Measurements from ENCODE around the gene WDR27. TPM values are rescaled to one million over a fixed set of nuclear protein-coding genes. Genes with fewer than 3 reads are reported as not detected.
"Not testable (repeated sequence)": the region's sequence is repeated elsewhere in the genome, so short reads cannot be mapped to it uniquely, and the experiment has no call there.

Gene WDR27
- total and polyA plus RNA-seq, 12 donors, result 6.0 to 66.7 (median 27.7) TPM

GRCh38 chr6:169445661-169446581 is 255.9 kb downstream of the WDR27 start:
- no peaks in the 10 kb centered on the region for H3K27me3 ChIP-seq
- H3K4me1 ChIP-seq (replicated peaks in 1 of 2), result no peaks in the 10 kb centered on the region
- intact Hi-C loops (cut with DNase I), result no loop called here
- no peak overlapping the region for H3K27ac ChIP-seq
- 91 to 95% (median 95%) methylated on average over 20 to 27 of the region's 27 CpGs for WGBS, 4 donors
- TF ChIP-seq CTCF (IDR thresholded peaks at IDR 0.05) (no peak), POLR2A (IDR thresholded peaks at IDR 0.05) (no peak)
- no peak overlapping the region for H3K4me3 ChIP-seq
- no peaks in the 10 kb centered on the region for H3K36me3 ChIP-seq (replicated peaks in 1 of 2)
- H3K9me3 ChIP-seq (replicated peaks in 1 of 3), result no peaks in the 10 kb centered on the region
- no peak for DNase-seq

- Histone ChIP-seq H3K36me3 (replicated peaks in 1 of 2) (no peaks in the 10 kb centered on the region), H3K4me1 (replicated peaks in 1 of 2) (no peaks in the 10 kb centered on the region), H3K9me3 (replicated peaks in 1 of 3) (no peaks in the 10 kb centered on the region), H3K27ac (no peak overlapping the region), H3K4me3 (no peak overlapping the region), H3K27me3 (no peaks in the 10 kb centered on the region)
- WGBS, 4 donors, result 87 to 93% (median 88%) methylated on average over 7 of the region's 7 CpGs
- intact Hi-C loops (cut with DNase I), result no loop called here
- TF ChIP-seq CTCF (IDR thresholded peaks at IDR 0.05) (no peak), POLR2A (IDR thresholded peaks at IDR 0.05) (no peak)
- no peak for DNase-seq
These were observed 256.6 kb downstream of the WDR27 start for GRCh38 chr6:169445227-169445626.

- no peaks in the 10 kb centered on the region for H3K36me3 ChIP-seq (replicated peaks in 1 of 2)
- 83 to 92% (median 90%) methylated on average over 5 of the region's 5 CpGs for WGBS, 4 donors
- no peak overlapping the region for H3K27ac ChIP-seq
- TF ChIP-seq POLR2A (IDR thresholded peaks at IDR 0.05), result no peak
- TF ChIP-seq CTCF (IDR thresholded peaks at IDR 0.05), result no peak
- H3K4me1 ChIP-seq (replicated peaks in 1 of 2), result no peaks in the 10 kb centered on the region
- H3K9me3 ChIP-seq (replicated peaks in 1 of 3), result peaks cover 0 to 8% (median 0%) of the 10 kb centered on the region in 3 donors
- intact Hi-C loops (cut with DNase I), result no loop called here
- no peak overlapping the region for H3K4me3 ChIP-seq
- DNase-seq, result no peak
- no peaks in the 10 kb centered on the region for H3K27me3 ChIP-seq
These were observed 260.5 kb downstream of the WDR27 start for GRCh38 chr6:169441292-169441691.

- TF ChIP-seq CTCF (IDR thresholded peaks at IDR 0.05) (no peak), POLR2A (IDR thresholded peaks at IDR 0.05) (no peak)
- 0 to 42% (median 0%) methylated on average over 1 of the region's 1 CpG for WGBS, 4 donors
- Histone ChIP-seq H3K4me3 (no peak overlapping the region), H3K9me3 (replicated peaks in 1 of 3) (peaks cover 0 to 11% (median 3%) of the 10 kb centered on the region in 3 donors), H3K4me1 (replicated peaks in 1 of 2) (no peaks in the 10 kb centered on the region), H3K27ac (no peak overlapping the region), H3K36me3 (replicated peaks in 1 of 2) (no peaks in the 10 kb centered on the region), H3K27me3 (no peaks in the 10 kb centered on the region)
- intact Hi-C loops (cut with DNase I), result no loop called here
- DNase-seq, result no peak
These were observed 262.1 kb downstream of the WDR27 start for GRCh38 chr6:169439710-169440109.

GRCh38 chr6:169434554-169434953 is 267.3 kb downstream of the WDR27 start:
- H3K36me3 ChIP-seq (replicated peaks in 1 of 2); intact Hi-C loops (cut with DNase I); H3K4me3 ChIP-seq; H3K27me3 ChIP-seq; DNase-seq; H3K27ac ChIP-seq; H3K4me1 ChIP-seq (replicated peaks in 1 of 2): not testable (repeated sequence)
- H3K9me3 ChIP-seq (replicated peaks in 1 of 3), result peaks cover 0 to 15% (median 10%) of the 10 kb centered on the region in 3 donors
